Activated CD4-positive, alpha-beta memory T cell treated with anti-CD3 and anti-CD28 coated beads, Interleukin-2, amount 10 ng/mL, durations not matched to agents 7 days and 5 days (primary cell): ENCODE results near the gene NMD3. TPM values are rescaled to one million over a fixed set of nuclear protein-coding genes. Genes with fewer than 3 reads are reported as not detected.

ENCODE experiments used
- total RNA-seq, 2 experiments: library from RNA; stranded (reverse); gene quantifications; one replicate each; pipeline ENCODE4 v1.2.3, GENCODE V29; 2021

The NMD3 gene
- total RNA-seq, 2 experiments from 2014 or later, result 44.0 to 46.6 TPM

Other genes with a start within 250 kb of the NMD3 start
- gene B3GALNT1, start 116.0 kb upstream of the NMD3 start, total RNA-seq, result 1 to 10 TPM; 3.9 to 4.1 TPM
- not detected for gene SPTSSB, start 150.2 kb downstream of the NMD3 start, total RNA-seq